ENCODE results near the gene NLK.

The NLK gene

GRCh38 chr17:28008513-28008912 lies 34.0 kb upstream of the NLK start:
- H3K4me3 ChIP-seq (ENCODE audit: low read depth, low read length), result no peak overlapping the region
- peak; percentile 66 for DNase-seq (ENCODE audit: low read depth)
- TF ChIP-seq MAX (IDR thresholded peaks at IDR 0.05; ENCODE audit: low read depth, low read length) (peak; percentile 94), CTCF (IDR thresholded peaks at IDR 0.05; ENCODE audit: low read depth, low read length) (no peak), POLR2A (IDR thresholded peaks at IDR 0.05; ENCODE audit: extremely low read depth, insufficient read length) (no peak), MYC (IDR thresholded peaks at IDR 0.05; ENCODE audit: low read depth, low read length) (no peak)

- no peak overlapping the region for H3K4me3 ChIP-seq (ENCODE audit: low read depth, low read length)
- TF ChIP-seq MYC (IDR thresholded peaks at IDR 0.05; ENCODE audit: low read depth, low read length) (no peak), CTCF (IDR thresholded peaks at IDR 0.05; ENCODE audit: low read depth, low read length) (no peak), POLR2A (IDR thresholded peaks at IDR 0.05; ENCODE audit: extremely low read depth, insufficient read length) (no peak), MAX (IDR thresholded peaks at IDR 0.05; ENCODE audit: low read depth, low read length) (no peak)
- no peak for DNase-seq (ENCODE audit: low read depth)
Observed at GRCh38 chr17:28010406-28010805, 32.1 kb upstream of the NLK start.

- no peak overlapping the region for H3K4me3 ChIP-seq (ENCODE audit: low read depth, low read length)
- TF ChIP-seq POLR2A (IDR thresholded peaks at IDR 0.05; ENCODE audit: extremely low read depth, insufficient read length) (no peak), CTCF (IDR thresholded peaks at IDR 0.05; ENCODE audit: low read depth, low read length) (no peak), MAX (IDR thresholded peaks at IDR 0.05; ENCODE audit: low read depth, low read length) (no peak), MYC (IDR thresholded peaks at IDR 0.05; ENCODE audit: low read depth, low read length) (no peak)
- DNase-seq (ENCODE audit: low read depth), result no peak
Observed at GRCh38 chr17:28018439-28019070, 23.9 kb upstream of the NLK start.

GRCh38 chr17:28020515-28020914 lies 22.0 kb upstream of the NLK start:
- no peak for DNase-seq (ENCODE audit: low read depth)
- TF ChIP-seq MYC (IDR thresholded peaks at IDR 0.05; ENCODE audit: low read depth, low read length) (no peak), CTCF (IDR thresholded peaks at IDR 0.05; ENCODE audit: low read depth, low read length) (no peak), POLR2A (IDR thresholded peaks at IDR 0.05; ENCODE audit: extremely low read depth, insufficient read length) (no peak), MAX (IDR thresholded peaks at IDR 0.05; ENCODE audit: low read depth, low read length) (no peak)
- H3K4me3 ChIP-seq (ENCODE audit: low read depth, low read length), result no peak overlapping the region

- DNase-seq (ENCODE audit: low read depth), result no peak
- TF ChIP-seq POLR2A (IDR thresholded peaks at IDR 0.05; ENCODE audit: extremely low read depth, insufficient read length) (no peak), MAX (IDR thresholded peaks at IDR 0.05; ENCODE audit: low read depth, low read length) (no peak), MYC (IDR thresholded peaks at IDR 0.05; ENCODE audit: low read depth, low read length) (no peak), CTCF (IDR thresholded peaks at IDR 0.05; ENCODE audit: low read depth, low read length) (no peak)
Observed at GRCh38 chr17:28029044-28029443, 13.4 kb upstream of the NLK start.

More at GRCh38 chr17:28029044-28029443, 13.4 kb upstream of the NLK start:
- H3K4me3 ChIP-seq (ENCODE audit: low read depth, low read length), result no peak overlapping the region
